Measurements from ENCODE around the gene ZBTB26. TPM values are rescaled to one million over a fixed set of nuclear protein-coding genes. Genes with fewer than 3 reads are reported as not detected.
"Not testable (repeated sequence)": the region's sequence is repeated elsewhere in the genome, so short reads cannot be mapped to it uniquely, and the experiment has no call there.

Gene ZBTB26
- polyA plus RNA-seq, 4 donors = 0.89 to 10.5 (median 1.9) TPM

DNA sequence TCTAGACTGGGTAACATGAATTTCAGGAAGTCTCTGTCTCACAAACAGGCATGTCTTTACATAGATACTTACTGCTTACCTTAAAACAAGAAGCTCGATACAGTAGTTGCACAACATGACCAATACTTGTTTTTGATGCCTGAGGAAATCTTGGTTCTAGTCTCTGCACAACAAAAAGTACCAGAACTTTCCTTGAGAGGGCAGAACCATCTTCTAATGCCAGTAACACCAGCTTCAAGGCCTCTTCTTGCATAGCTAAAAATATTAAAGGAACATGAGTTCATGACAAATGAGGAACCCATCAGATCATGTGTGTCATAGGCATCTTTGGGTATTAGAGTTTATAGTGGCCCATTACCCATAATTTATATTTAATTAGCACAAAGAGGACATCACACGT lies 48.2 kb downstream of the ZBTB26 start:
- Histone ChIP-seq H3K36me3 (ENCODE audit: control insufficient read depth in 3 of 3, insufficient read depth in 2 of 3, low read depth in 1 of 3, low read length in 3 of 3) (peaks cover 13 to 34% (median 15%) of the 10 kb centered on the region in 3 donors), H3K4me3 (ENCODE audit: low read depth in 1 of 3, low read length in 3 of 3) (no peak overlapping the region), H3K27me3 (ENCODE audit: control insufficient read depth in 3 of 3, insufficient read depth in 3 of 3, low read length in 3 of 3) (no peaks in the 10 kb centered on the region), H3K4me1 (ENCODE audit: control insufficient read depth in 3 of 3, insufficient read depth in 2 of 3, low read depth in 1 of 3, low read length in 2 of 3) (peaks cover 0 to 5% (median 0%) of the 10 kb centered on the region in 3 donors), H3K9me3 (ENCODE audit: control insufficient read depth in 2 of 2, insufficient read depth in 1 of 2, low read depth in 1 of 2, low read length in 1 of 2) (no peaks in the 10 kb centered on the region), H3K27ac (ENCODE audit: low read depth in 1 of 3, low read length in 2 of 3) (no peak overlapping the region)
- WGBS, 3 donors = 81 to 91% (median 90%) methylated on average over 2 of the region's 2 CpGs
- FAIRE-seq = no peak
- DNase-seq = no peak

DNA sequence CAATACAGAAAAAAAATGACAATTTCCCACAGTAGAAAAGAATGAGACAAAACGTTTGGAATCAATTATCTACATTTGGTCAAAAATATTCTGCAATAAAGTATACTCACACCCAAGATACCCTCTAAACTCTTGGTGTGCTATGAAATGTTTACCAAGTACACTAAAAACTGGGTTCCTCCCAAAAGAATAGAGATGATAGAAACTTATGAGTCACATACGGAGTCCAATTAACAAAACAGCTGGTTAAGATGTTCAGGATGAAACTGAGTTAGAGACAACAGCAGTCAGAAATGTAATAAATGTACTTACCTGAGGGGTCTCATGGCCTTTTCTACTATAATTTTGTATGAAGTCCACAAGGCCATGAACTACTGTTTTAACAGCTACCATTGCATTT lies 51.9 kb downstream of the ZBTB26 start:
- H3K27me3 ChIP-seq (ENCODE audit: control insufficient read depth in 3 of 3, insufficient read depth in 3 of 3, low read length in 3 of 3) = no peaks in the 10 kb centered on the region
- DNase-seq (no peak), FAIRE-seq (no peak)
- peaks cover 26 to 37% (median 27%) of the 10 kb centered on the region in 3 donors for H3K36me3 ChIP-seq (ENCODE audit: control insufficient read depth in 3 of 3, insufficient read depth in 2 of 3, low read depth in 1 of 3, low read length in 3 of 3)
- H3K4me1 ChIP-seq (ENCODE audit: control insufficient read depth in 3 of 3, insufficient read depth in 2 of 3, low read depth in 1 of 3, low read length in 2 of 3) = peaks cover 0 to 5% (median 0%) of the 10 kb centered on the region in 3 donors
- H3K4me3 ChIP-seq (ENCODE audit: low read depth in 1 of 3, low read length in 3 of 3) = no peak overlapping the region
- H3K9me3 ChIP-seq (ENCODE audit: control insufficient read depth in 2 of 2, insufficient read depth in 1 of 2, low read depth in 1 of 2, low read length in 1 of 2) = no peaks in the 10 kb centered on the region
- 70 to 78% (median 74%) methylated on average over 2 of the region's 2 CpGs for WGBS, 3 donors
- no peak overlapping the region for H3K27ac ChIP-seq (ENCODE audit: low read depth in 1 of 3, low read length in 2 of 3)

DNA sequence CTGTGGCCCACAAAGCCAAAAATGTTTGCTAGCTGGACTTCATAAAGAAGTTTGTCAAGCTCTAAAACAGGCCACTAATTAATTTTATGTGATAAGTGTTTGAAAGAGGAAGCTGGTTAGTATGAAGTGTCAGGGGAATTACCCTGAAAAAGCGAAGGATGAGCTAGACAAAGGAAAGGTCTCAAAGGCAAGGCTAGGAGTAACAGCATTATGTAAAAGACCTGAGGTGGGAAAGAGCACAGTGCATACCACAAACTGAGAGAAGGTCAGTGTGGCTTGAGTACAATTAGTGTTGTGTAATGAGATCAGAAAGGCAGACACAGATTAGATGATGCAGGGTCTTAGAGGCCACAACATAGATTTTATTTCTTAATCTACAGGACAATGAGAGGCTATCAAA lies 55.8 kb downstream of the ZBTB26 start:
- Histone ChIP-seq H3K4me1 (ENCODE audit: control insufficient read depth in 3 of 3, insufficient read depth in 2 of 3, low read depth in 1 of 3, low read length in 2 of 3) (no peaks in the 10 kb centered on the region), H3K27ac (ENCODE audit: low read depth in 1 of 3, low read length in 2 of 3) (no peak overlapping the region), H3K36me3 (ENCODE audit: control insufficient read depth in 3 of 3, insufficient read depth in 2 of 3, low read depth in 1 of 3, low read length in 3 of 3) (peaks cover 25 to 41% (median 27%) of the 10 kb centered on the region in 3 donors), H3K4me3 (ENCODE audit: low read depth in 1 of 3, low read length in 3 of 3) (no peak overlapping the region), H3K27me3 (ENCODE audit: control insufficient read depth in 3 of 3, insufficient read depth in 3 of 3, low read length in 3 of 3) (no peaks in the 10 kb centered on the region), H3K9me3 (ENCODE audit: control insufficient read depth in 2 of 2, insufficient read depth in 1 of 2, low read depth in 1 of 2, low read length in 1 of 2) (no peaks in the 10 kb centered on the region)
- WGBS, 3 donors = 83 to 97% (median 88%) methylated on average over 1 of the region's 1 CpG
- FAIRE-seq (no peak), DNase-seq (no peak)

DNA sequence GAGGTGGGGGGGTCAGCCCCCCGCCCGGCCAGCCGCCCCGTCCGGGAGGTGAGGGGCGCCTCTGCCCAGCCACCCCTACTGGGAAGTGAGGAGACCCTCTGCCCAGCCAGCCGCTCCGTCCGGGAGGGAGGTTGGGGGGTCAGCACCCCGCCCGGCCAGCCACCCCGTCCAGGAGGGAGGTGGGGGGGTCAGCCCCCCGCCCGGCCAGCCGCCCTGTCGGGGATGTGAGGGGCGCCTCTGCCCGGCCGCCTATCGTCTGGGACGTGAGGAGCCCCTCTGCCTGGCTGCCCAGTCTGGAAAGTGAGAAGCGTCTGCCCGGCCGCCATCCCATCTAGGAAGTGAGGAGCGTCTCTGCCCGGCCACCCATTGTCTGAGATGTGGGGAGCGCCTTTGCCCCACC lies 64.0 kb downstream of the ZBTB26 start:
- H3K36me3 ChIP-seq (ENCODE audit: control insufficient read depth in 3 of 3, insufficient read depth in 2 of 3, low read depth in 1 of 3, low read length in 3 of 3) = peaks cover 2 to 17% (median 7%) of the 10 kb centered on the region in 3 donors
- WGBS, 3 donors = 96 to 100% (median 98%) methylated on average over 5 to 12 of the region's 27 CpGs
- H3K4me1 ChIP-seq (ENCODE audit: control insufficient read depth in 3 of 3, insufficient read depth in 2 of 3, low read depth in 1 of 3, low read length in 2 of 3); H3K4me3 ChIP-seq (ENCODE audit: low read depth in 1 of 3, low read length in 3 of 3); FAIRE-seq; H3K27ac ChIP-seq (ENCODE audit: low read depth in 1 of 3, low read length in 2 of 3); H3K9me3 ChIP-seq (ENCODE audit: control insufficient read depth in 2 of 2, insufficient read depth in 1 of 2, low read depth in 1 of 2, low read length in 1 of 2); H3K27me3 ChIP-seq (ENCODE audit: control insufficient read depth in 3 of 3, insufficient read depth in 3 of 3, low read length in 3 of 3); DNase-seq: not testable (repeated sequence)

DNA sequence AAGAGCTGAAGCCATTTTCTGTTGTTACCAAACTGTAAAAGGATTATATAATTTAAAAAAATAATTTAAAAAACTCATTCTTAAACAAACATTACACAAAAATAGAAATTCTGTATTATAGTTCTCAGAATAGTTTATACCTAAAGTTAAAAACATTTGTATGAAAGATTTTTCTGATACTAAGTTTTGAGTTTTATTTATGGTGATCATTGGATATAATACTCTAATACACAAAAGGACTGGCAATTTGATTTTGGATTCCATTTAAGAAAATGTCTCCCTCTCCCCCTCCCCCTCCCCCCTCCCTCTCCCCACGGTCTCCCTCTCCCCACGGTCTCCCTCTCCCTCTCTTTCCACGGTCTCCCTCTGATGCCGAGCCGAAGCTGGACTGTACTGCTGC lies 65.2 kb downstream of the ZBTB26 start:
- DNase-seq (no peak), FAIRE-seq (no peak)
- H3K4me1 ChIP-seq (ENCODE audit: control insufficient read depth in 3 of 3, insufficient read depth in 2 of 3, low read depth in 1 of 3, low read length in 2 of 3) = no peaks in the 10 kb centered on the region
- WGBS, 3 donors = 100% methylated on average over 1 of the region's 5 CpGs; no CpG with 5 or more reads in 2 of the 3 donors
- no peaks in the 10 kb centered on the region for H3K9me3 ChIP-seq (ENCODE audit: control insufficient read depth in 2 of 2, insufficient read depth in 1 of 2, low read depth in 1 of 2, low read length in 1 of 2)
- H3K27ac ChIP-seq (ENCODE audit: low read depth in 1 of 3, low read length in 2 of 3) = no peak overlapping the region
- no peak overlapping the region for H3K4me3 ChIP-seq (ENCODE audit: low read depth in 1 of 3, low read length in 3 of 3)
- no peaks in the 10 kb centered on the region for H3K27me3 ChIP-seq (ENCODE audit: control insufficient read depth in 3 of 3, insufficient read depth in 3 of 3, low read length in 3 of 3)
- H3K36me3 ChIP-seq (ENCODE audit: control insufficient read depth in 3 of 3, insufficient read depth in 2 of 3, low read depth in 1 of 3, low read length in 3 of 3) = peaks cover 0 to 10% (median 8%) of the 10 kb centered on the region in 3 donors

Other genes with a start within 250 kb of the ZBTB26 start
- gene OR1L4, start 207.5 kb downstream of the ZBTB26 start, polyA plus RNA-seq = not detected
- not detected for gene OR1L6, start 189.2 kb downstream of the ZBTB26 start, polyA plus RNA-seq
- gene OR5C1, start 142.6 kb downstream of the ZBTB26 start, polyA plus RNA-seq = not detected
- gene OR1K1, start 131.4 kb downstream of the ZBTB26 start, polyA plus RNA-seq = not detected
- 10 to 100 TPM in 1 of 4 donors, 1 to 10 TPM in 3; 7.8 to 18.0 (median 8.9) TPM for gene PDCL, start 102.9 kb downstream of the ZBTB26 start, polyA plus RNA-seq
- gene RC3H2, start 26.2 kb downstream of the ZBTB26 start, polyA plus RNA-seq = 10 to 100 TPM in 3 of 4 donors, 1 to 10 TPM in 1; 8.6 to 28.1 (median 11.0) TPM
- gene ZBTB6, start 18.2 kb downstream of the ZBTB26 start, polyA plus RNA-seq = 10 to 100 TPM in 1 of 4 donors, 1 to 10 TPM in 3; 3.8 to 11.1 (median 4.2) TPM
- gene RABGAP1, start 9.5 kb upstream of the ZBTB26 start, polyA plus RNA-seq = 10 to 100 TPM in 2 of 4 donors, 1 to 10 TPM in 2; 5.9 to 35.1 (median 8.5) TPM
- under 1 TPM in 1 of 4 donors, not detected in 3; 0.15 TPM for gene GPR21, start 102.2 kb upstream of the ZBTB26 start, polyA plus RNA-seq